Mesenchymal stem cell (in vitro differentiated cells and primary cell): ENCODE measurements around the gene BMPER.

Experiments used
- DNase-seq: peaks from one replicate; pipeline ENCODE4 v3.0.0-alpha.2; 2013
- H2AFZ ChIP-seq: one replicate; pipeline ENCODE4 v1.6.1; 2013; ENCODE audit warnings: low read depth, mild to moderate bottlenecking, control low read depth, inconsistent platforms, low read length, moderate library complexity
- H2AK5ac ChIP-seq: 2 replicates; pipeline ENCODE4 v1.6.1; 2013; ENCODE audit warnings: low read length, moderate library complexity, mild to moderate bottlenecking, inconsistent platforms; ENCODE audit not compliant: severe bottlenecking
- H2BK120ac ChIP-seq: one replicate; pipeline ENCODE4 v1.6.1; 2013; ENCODE audit warnings: low read depth, mild to moderate bottlenecking, inconsistent platforms, low read length, moderate library complexity
- H2BK12ac ChIP-seq, 2 experiments: one replicate each; pipeline ENCODE4 v1.6.1; 2013; ENCODE audit warnings: inconsistent platforms in 2 of 2, low read length in 2 of 2, mild to moderate bottlenecking in 2 of 2, moderate library complexity in 2 of 2, control low read depth in 1 of 2
- H2BK15ac ChIP-seq: one replicate; pipeline ENCODE4 v1.6.1; 2013; ENCODE audit warnings: mild to moderate bottlenecking, low read depth, inconsistent platforms; ENCODE audit not compliant: poor library complexity, severe bottlenecking
- H2BK5ac ChIP-seq: 2 replicates; pipeline ENCODE4 v1.6.1; 2013; ENCODE audit warnings: low read depth, mild to moderate bottlenecking, low read length, control low read depth, inconsistent platforms; ENCODE audit not compliant: poor library complexity, severe bottlenecking
- H3K14ac ChIP-seq, 2 experiments: one replicate each; pipeline ENCODE4 v1.6.1; 2013; ENCODE audit warnings: inconsistent platforms in 2 of 2, low read length in 2 of 2, control low read depth in 1 of 2, mild to moderate bottlenecking in 1 of 2, moderate library complexity in 1 of 2
- H3K18ac ChIP-seq, 2 experiments: one replicate each; pipeline ENCODE4 v1.6.1; 2013; ENCODE audit warnings: inconsistent platforms in 2 of 2, low read length in 2 of 2, control low read depth in 1 of 2, low read depth in 1 of 2, mild to moderate bottlenecking in 1 of 2
- H3K23ac ChIP-seq, 2 experiments: one replicate each; pipeline ENCODE4 v1.6.1; 2013; ENCODE audit warnings: inconsistent platforms in 2 of 2, low read length in 2 of 2, mild to moderate bottlenecking in 2 of 2, moderate library complexity in 2 of 2, control low read depth in 1 of 2
- H3K27ac ChIP-seq: 2 replicates; pipeline ENCODE4 v1.5.1; 2013; ENCODE audit warnings: mild to moderate bottlenecking, moderate library complexity, low read length, control low read depth, inconsistent platforms; ENCODE audit not compliant: poor library complexity, severe bottlenecking
- H3K27me3 ChIP-seq, 2 experiments: 2 replicates each; pipeline versions ENCODE4 v1.6.1 to v1.7.0; 2013; ENCODE audit warnings: low read length in 2 of 2, mild to moderate bottlenecking in 2 of 2, moderate library complexity in 2 of 2, control low read depth in 1 of 2, inconsistent platforms in 1 of 2; ENCODE audit not compliant: control insufficient read depth in 1 of 2, insufficient read depth in 1 of 2
- H3K36me3 ChIP-seq, 2 experiments: 2 replicates each; pipeline versions ENCODE4 v1.6.1 to v1.7.0; 2013; ENCODE audit warnings: low read length in 2 of 2, control low read depth in 1 of 2, inconsistent platforms in 1 of 2, low read depth in 1 of 2, mild to moderate bottlenecking in 1 of 2; ENCODE audit not compliant: insufficient read depth in 2 of 2, control insufficient read depth in 1 of 2
- H3K4ac ChIP-seq, 2 experiments: one replicate each; pipeline ENCODE4 v1.6.1; 2013; ENCODE audit warnings: inconsistent platforms in 2 of 2, low read length in 2 of 2, mild to moderate bottlenecking in 2 of 2, moderate library complexity in 2 of 2, control low read depth in 1 of 2, low read depth in 1 of 2
- H3K4me1 ChIP-seq: 2 replicates; pipeline ENCODE4 v1.6.1; 2013; ENCODE audit warnings: low read depth, low read length, control low read depth; ENCODE audit not compliant: control insufficient read depth, insufficient read depth
- H3K4me2 ChIP-seq: 2 replicates; pipeline ENCODE4 v1.6.1; 2013; ENCODE audit warnings: low read length, mild to moderate bottlenecking, inconsistent platforms; ENCODE audit not compliant: poor library complexity, severe bottlenecking
- H3K4me3 ChIP-seq, 2 experiments: 2 replicates each; pipeline versions ENCODE4 v1.5.1 to v1.7.0; 2013; ENCODE audit warnings: low read length in 2 of 2, mild to moderate bottlenecking in 2 of 2, control low read depth in 1 of 2, low read depth in 1 of 2; ENCODE audit not compliant: insufficient read depth in 1 of 2
- H3K79me1 ChIP-seq: replicated peaks from 2 replicates; pipeline ENCODE4 v1.6.1; 2013; ENCODE audit warnings: mild to moderate bottlenecking, control low read depth, low read length, inconsistent platforms; ENCODE audit not compliant: poor library complexity, severe bottlenecking
- H3K9ac ChIP-seq: 2 replicates; pipeline ENCODE4 v1.7.0; 2013; ENCODE audit warnings: mild to moderate bottlenecking, low read length, moderate library complexity
- H3K9me3 ChIP-seq: 2 replicates; pipeline ENCODE4 v1.7.0; 2013; ENCODE audit warnings: mild to moderate bottlenecking, low read length; ENCODE audit not compliant: control insufficient read depth
- H4K8ac ChIP-seq: one replicate; pipeline ENCODE4 v1.6.1; 2013; ENCODE audit warnings: inconsistent platforms, mild to moderate bottlenecking, low read length, moderate library complexity
- H4K91ac ChIP-seq: one replicate; pipeline ENCODE4 v1.6.1; 2013; ENCODE audit warnings: mild to moderate bottlenecking, low read length, inconsistent platforms
- WGBS: methylation state at CpG from one replicate; pipeline ENCODE4 v1.1.7; 2013; ENCODE audit warnings: mixed read lengths; 5-methylcytosine and 5-hydroxymethylcytosine counted together

The BMPER gene

GRCh38 chr7:34073676-34074075 is 168.3 kb downstream of the BMPER start:
- Histone ChIP-seq H3K23ac (no peak overlapping the region), H3K14ac (no peak overlapping the region), H2BK120ac (no peak overlapping the region), H2BK5ac (no peak overlapping the region), H2AK5ac (no peak overlapping the region), H3K4me3 (no peak overlapping the region), H3K9me3 (no peaks in the 10 kb centered on the region), H3K27ac (no peak overlapping the region), H3K4ac (no peak overlapping the region), H3K36me3 (peaks cover 0 to 27% of the 10 kb centered on the region in 2 experiments), H4K91ac (peak overlapping the region; percentile 83), H3K79me1 (no peaks in the 10 kb centered on the region), H3K27me3 (no peaks in the 10 kb centered on the region), H3K4me1 (no peaks in the 10 kb centered on the region), H2AFZ (no peak overlapping the region), H2BK12ac (peak overlapping the region in 1 of 2 experiments; percentile 61), H3K4me2 (no peak overlapping the region), H4K8ac (peak overlapping the region; percentile 47), H2BK15ac (peak overlapping the region; percentile 60), H3K18ac (peak overlapping the region in 1 of 2 experiments; percentile 78), H3K9ac (peak overlapping the region; percentile 65)
- WGBS, result 90% methylated on average over 2 of the region's 2 CpGs
- no peak for DNase-seq

- Histone ChIP-seq H3K79me1 (no peaks in the 10 kb centered on the region), H3K9me3 (no peaks in the 10 kb centered on the region), H2BK12ac (peak overlapping the region in 1 of 2 experiments; percentile 71), H2BK120ac (no peak overlapping the region), H2BK15ac (no peak overlapping the region), H3K4me3 (no peak overlapping the region), H4K91ac (no peak overlapping the region), H4K8ac (no peak overlapping the region), H2BK5ac (no peak overlapping the region), H3K4ac (peak overlapping the region in 1 of 2 experiments; percentile 7), H3K9ac (peak overlapping the region; percentile 65), H3K14ac (no peak overlapping the region), H2AK5ac (no peak overlapping the region), H3K23ac (no peak overlapping the region), H3K4me2 (no peak overlapping the region), H3K4me1 (no peaks in the 10 kb centered on the region), H3K27ac (no peak overlapping the region), H3K18ac (peak overlapping the region in 1 of 2 experiments; percentile 57), H2AFZ (no peak overlapping the region), H3K27me3 (no peaks in the 10 kb centered on the region), H3K36me3 (peaks cover 0 to 28% of the 10 kb centered on the region in 2 experiments)
- 92% methylated on average over 5 of the region's 7 CpGs for WGBS
- no peak for DNase-seq
Observed at GRCh38 chr7:34074421-34074820, 169.1 kb downstream of the BMPER start.

- Histone ChIP-seq H3K4me2 (no peak overlapping the region), H2BK12ac (no peak overlapping the region), H2BK5ac (no peak overlapping the region), H2AFZ (no peak overlapping the region), H3K36me3 (peaks cover 0 to 37% of the 10 kb centered on the region in 2 experiments), H3K79me1 (no peaks in the 10 kb centered on the region), H2AK5ac (no peak overlapping the region), H3K18ac (no peak overlapping the region), H4K91ac (no peak overlapping the region), H3K4me3 (no peak overlapping the region), H4K8ac (no peak overlapping the region), H2BK120ac (no peak overlapping the region), H3K14ac (no peak overlapping the region), H3K9me3 (no peaks in the 10 kb centered on the region), H3K27me3 (no peaks in the 10 kb centered on the region), H3K4me1 (no peaks in the 10 kb centered on the region), H3K9ac (peak overlapping the region; percentile 65), H2BK15ac (no peak overlapping the region), H3K23ac (no peak overlapping the region), H3K27ac (no peak overlapping the region), H3K4ac (no peak overlapping the region)
- WGBS, result 78% methylated on average over 8 of the region's 9 CpGs
- DNase-seq, result peak; percentile 62
Observed at GRCh38 chr7:34075523-34076370, 170.4 kb downstream of the BMPER start.

GRCh38 chr7:34077168-34077567 is 171.8 kb downstream of the BMPER start:
- Histone ChIP-seq H3K27ac (no peak overlapping the region), H3K4me2 (no peak overlapping the region), H3K4me3 (no peak overlapping the region), H2BK15ac (no peak overlapping the region), H3K9ac (peak overlapping the region; percentile 65), H2BK120ac (no peak overlapping the region), H4K8ac (no peak overlapping the region), H4K91ac (no peak overlapping the region), H3K4me1 (no peaks in the 10 kb centered on the region), H3K14ac (no peak overlapping the region), H3K9me3 (no peaks in the 10 kb centered on the region), H2AFZ (no peak overlapping the region), H2BK12ac (no peak overlapping the region), H2BK5ac (no peak overlapping the region), H3K27me3 (no peaks in the 10 kb centered on the region), H3K4ac (no peak overlapping the region), H3K79me1 (no peaks in the 10 kb centered on the region), H3K18ac (no peak overlapping the region), H3K36me3 (peaks cover 0 to 45% of the 10 kb centered on the region in 2 experiments), H3K23ac (no peak overlapping the region), H2AK5ac (no peak overlapping the region)
- DNase-seq, result no peak
- WGBS, result 96% methylated on average over 2 of the region's 2 CpGs
